GM12878 (cell line): ENCODE measurements around the gene SELENOM. TPM values are rescaled to one million over a fixed set of nuclear protein-coding genes. Genes with fewer than 3 reads are reported as not detected.

Experiments used
- ATAC-seq: fragments of 200-7000 bp; cut with Tn5 transposase; 3 replicates; pipeline ENCODE4 v1.9.1; 2020; ENCODE audit warnings: mild to moderate bottlenecking, moderate library complexity
- BruUV-seq: library from RNA; stranded (reverse); fragments of 400-500 nt; replicated peaks from 2 replicates; lab custom pipeline; 2021; lab: Mats Ljungman, UMichigan
- CTCF ChIA-PET: fragments of 300-600 bp; sonication (Branson Sonifier 250); formaldehyde crosslinking; extraction: SDS; loops from one replicate; lab custom pipeline; 2021; ENCODE audit warnings: inconsistent platforms; lab: Yijun Ruan, JAX
- POLR2A ChIA-PET: fragments of 350-600 bp; formaldehyde crosslinking; extraction: SDS; loops from one replicate; lab custom pipeline; 2021; ENCODE audit warnings: inconsistent platforms; lab: Charles Lee
- RAD21 ChIA-PET: fragments of 300-600 bp; sonication (Branson Sonifier 250); formaldehyde crosslinking; loops from one replicate; lab custom pipeline; 2023; ENCODE audit warnings: antibody characterized with exemption; ENCODE audit not compliant: unreplicated experiment; lab: Charles Lee
- SMC1A ChIA-PET: fragments of 300-600 bp; sonication (Branson Sonifier 250); formaldehyde crosslinking; loops from one replicate; lab custom pipeline; 2023; ENCODE audit not compliant: unreplicated experiment, uncharacterized antibody; lab: Charles Lee
- DNase-seq: peaks from one replicate; pipeline ENCODE4 v3.0.0-alpha.2; 2011; ENCODE audit warnings: low read depth, low spot score
- FAIRE-seq: peaks from 3 replicates; lab custom pipeline; 2011; peaks lifted over from hg19 to GRCh38; lab: Jason Lieb, UNC
- H2AFZ ChIP-seq: 2 replicates; pipeline ENCODE4 v1.6.0; 2011; ENCODE audit warnings: low read depth, low read length, control low read depth; ENCODE audit not compliant: control insufficient read depth
- H3K27ac ChIP-seq: 2 replicates; pipeline ENCODE4 v1.5.1; 2011; ENCODE audit warnings: control low read depth; ENCODE audit not compliant: control insufficient read depth, insufficient read depth
- H3K27me3 ChIP-seq, 2 experiments: replicated peaks in 1 of 2; 2 replicates each; pipeline versions ENCODE4 v1.6.0 to v1.6.1; 2011; ENCODE audit warnings: low read length in 1 of 2; ENCODE audit not compliant: control insufficient read depth in 2 of 2, insufficient read depth in 2 of 2
- H3K36me3 ChIP-seq, 2 experiments: 2 replicates each; pipeline ENCODE4 v1.5.1; 2011; ENCODE audit warnings: low read length in 1 of 2; ENCODE audit not compliant: control insufficient read depth in 2 of 2, insufficient read depth in 2 of 2
- H3K4me1 ChIP-seq: 2 replicates; pipeline ENCODE4 v1.6.1; 2011; ENCODE audit warnings: mild to moderate bottlenecking, low read length, moderate library complexity, mixed read lengths; ENCODE audit not compliant: control insufficient read depth, insufficient read depth
- H3K4me2 ChIP-seq: 2 replicates; pipeline ENCODE4 v1.6.0; 2011; ENCODE audit warnings: control low read depth; ENCODE audit not compliant: control insufficient read depth, insufficient read depth
- H3K4me3 ChIP-seq: fragments of 200-600 bp; sonication (generic); 2 replicates; pipeline ENCODE4 v1.5.1; 2016
- H3K79me2 ChIP-seq: 2 replicates; pipeline ENCODE4 v1.6.0; 2011; ENCODE audit warnings: low read length; ENCODE audit not compliant: control insufficient read depth, insufficient read depth
- H3K9ac ChIP-seq: 2 replicates; pipeline ENCODE4 v1.8.0; 2011; ENCODE audit warnings: low read length, control low read depth, mixed read lengths; ENCODE audit not compliant: control insufficient read depth, insufficient read depth
- H3K9me3 ChIP-seq: replicated peaks from 3 replicates; pipeline ENCODE4 v1.5.1; 2011; ENCODE audit warnings: mild to moderate bottlenecking, low read length; ENCODE audit not compliant: control insufficient read depth, insufficient read depth
- H4K20me1 ChIP-seq: 2 replicates; pipeline ENCODE4 v1.6.0; 2011; ENCODE audit not compliant: control insufficient read depth, insufficient read depth
- ATF7 ChIP-seq: fragments of 450-650 bp; IDR thresholded peaks from 2 replicates; pipeline ENCODE4 v1.6.1; 2016; ENCODE audit warnings: low read depth, mild to moderate bottlenecking
- DPF2 ChIP-seq: fragments of 450-650 bp; IDR thresholded peaks from 2 replicates; pipeline ENCODE4 v1.6.1; 2017; ENCODE audit warnings: mild to moderate bottlenecking
- PAX5 ChIP-seq: IDR thresholded peaks from 2 replicates; pipeline ENCODE4 v1.6.1; 2011; ENCODE audit warnings: low read depth, low read length, borderline replicate concordance
- SPI1 ChIP-seq: IDR thresholded peaks from 2 replicates; pipeline ENCODE4 v1.6.1; 2011; ENCODE audit warnings: low read depth, mild to moderate bottlenecking, low read length, moderate library complexity, borderline replicate concordance; ENCODE audit not compliant: insufficient read depth
- WGBS: methylation state at CpG from one replicate; pipeline ENCODE4 v1.1.6; 2016; ENCODE audit warnings: low lambda C conversion rate; ENCODE audit not compliant: insufficient replicate concordance, insufficient coverage; ENCODE audit errors: missing lambda C conversion rate; 5-methylcytosine and 5-hydroxymethylcytosine counted together
- in situ Hi-C: fragments of 300-500 bp; cut with MboI; formaldehyde crosslinking; loops from 9 replicates; pipeline ENCODE4 v1.14.3; 2018; ENCODE audit warnings: mixed read lengths
- intact Hi-C: fragments of 100-400 bp; cut with micrococcal nuclease; formaldehyde crosslinking; loops from one replicate; pipeline ENCODE4 v1.14.2; 2022; ENCODE audit not compliant: unreplicated experiment
- polyA plus RNA-seq, 11 experiments: library from polyadenylated mRNA; depleted of rRNA in 4 of 11; unstranded in 6 of 11; stranded (reverse) in 5 of 11; fragments of >200 nt; fragmentation: Nextera tagmentation in 4 of 11; fragmentation: Illumina TruSeq in 1 of 11; extraction: Ambion mirVana in 4 of 11; extraction: Trizol in 1 of 11; gene quantifications; 1 replicate in 1 of 11; 2 replicates in 10 of 11; pipeline versions ENCODE4 v1.2.1 to v1.2.3, GENCODE V29; 2011 to 2016; ENCODE audit warnings: inconsistent platforms in 2 of 11, missing spikeins in 2 of 11, low read depth in 1 of 11
- total RNA-seq, 4 experiments: library from RNA; depleted of rRNA in 3 of 4; stranded (reverse); fragments of >200 nt in 3 of 4; fragmentation: Illumina TruSeq in 1 of 4; extraction: Trizol in 1 of 4; gene quantifications; 2 replicates each; pipeline versions ENCODE4 v1.2.1 to v1.2.3, GENCODE V29; 2013 to 2021
- TF ChIP-seq, protein P1 (sequence below): fragments of 450-650 bp; IDR thresholded peaks from 2 replicates; pipeline ENCODE4 v1.6.1; 2017; ENCODE audit warnings: borderline replicate concordance
- TF ChIP-seq, protein P2 (sequence below): fragments of 450-650 bp; IDR thresholded peaks from 2 replicates; pipeline ENCODE4 v1.6.1; 2017; ENCODE audit warnings: mild to moderate bottlenecking, moderate library complexity
- TF ChIP-seq, protein P3 (sequence below): fragments of 450-650 bp; IDR thresholded peaks from 2 replicates; pipeline ENCODE4 v1.6.1; 2014; ENCODE audit warnings: mild to moderate bottlenecking

SELENOM gene
- total and polyA plus RNA-seq, 10 of the 15 experiments (the other 5 are each of a cell fraction or from before 2014, with no cell fraction given), result 0.80 to 8.3 (median 2.0) TPM

DNA sequence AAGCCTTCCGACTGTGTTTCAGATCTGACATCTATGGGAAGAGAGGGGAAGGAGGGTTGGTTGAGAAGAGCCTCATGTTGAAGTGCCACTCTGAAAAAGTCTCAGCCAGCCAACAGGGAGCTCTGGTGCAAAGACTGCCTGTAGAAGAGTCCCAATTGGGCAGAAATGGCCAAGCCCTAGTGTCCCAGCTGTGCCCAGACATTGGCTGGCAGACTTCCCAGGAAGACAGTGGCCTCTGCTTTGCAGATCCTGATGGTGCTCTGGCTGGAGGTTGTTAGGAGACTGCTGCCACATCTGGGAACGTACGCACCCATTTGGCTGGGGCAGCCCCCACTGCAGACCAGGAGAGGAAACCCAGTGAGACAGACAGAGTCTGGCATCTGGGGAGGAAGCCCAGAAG lies 36.2 kb upstream of the SELENOM start:
- Histone ChIP-seq H3K4me2 (no peak overlapping the region), H3K27ac (no peak overlapping the region), H3K9ac (no peak overlapping the region), H3K9me3 (no peaks in the 10 kb centered on the region), H3K4me1 (no peaks in the 10 kb centered on the region), H3K36me3 (no peaks in the 10 kb centered on the region), H2AFZ (no peak overlapping the region), H3K79me2 (no peaks in the 10 kb centered on the region), H3K27me3 (no peaks in the 10 kb centered on the region; a peak in 2 of 4 replicates), H3K4me3 (no peak overlapping the region), H4K20me1 (no peaks in the 10 kb centered on the region)
- DNase-seq (no peak), ATAC-seq (no peak), FAIRE-seq (no peak)
- WGBS, result 64% methylated on average over 3 of the region's 3 CpGs
- ChIA-PET SMC1A (no interaction called here), CTCF (no interaction called here), RAD21 (no interaction called here), POLR2A (no interaction called here)
- TF ChIP-seq, protein P1, sequence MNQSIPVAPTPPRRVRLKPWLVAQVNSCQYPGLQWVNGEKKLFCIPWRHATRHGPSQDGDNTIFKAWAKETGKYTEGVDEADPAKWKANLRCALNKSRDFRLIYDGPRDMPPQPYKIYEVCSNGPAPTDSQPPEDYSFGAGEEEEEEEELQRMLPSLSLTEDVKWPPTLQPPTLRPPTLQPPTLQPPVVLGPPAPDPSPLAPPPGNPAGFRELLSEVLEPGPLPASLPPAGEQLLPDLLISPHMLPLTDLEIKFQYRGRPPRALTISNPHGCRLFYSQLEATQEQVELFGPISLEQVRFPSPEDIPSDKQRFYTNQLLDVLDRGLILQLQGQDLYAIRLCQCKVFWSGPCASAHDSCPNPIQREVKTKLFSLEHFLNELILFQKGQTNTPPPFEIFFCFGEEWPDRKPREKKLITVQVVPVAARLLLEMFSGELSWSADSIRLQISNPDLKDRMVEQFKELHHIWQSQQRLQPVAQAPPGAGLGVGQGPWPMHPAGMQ, result no peak
- TF ChIP-seq, protein P2, sequence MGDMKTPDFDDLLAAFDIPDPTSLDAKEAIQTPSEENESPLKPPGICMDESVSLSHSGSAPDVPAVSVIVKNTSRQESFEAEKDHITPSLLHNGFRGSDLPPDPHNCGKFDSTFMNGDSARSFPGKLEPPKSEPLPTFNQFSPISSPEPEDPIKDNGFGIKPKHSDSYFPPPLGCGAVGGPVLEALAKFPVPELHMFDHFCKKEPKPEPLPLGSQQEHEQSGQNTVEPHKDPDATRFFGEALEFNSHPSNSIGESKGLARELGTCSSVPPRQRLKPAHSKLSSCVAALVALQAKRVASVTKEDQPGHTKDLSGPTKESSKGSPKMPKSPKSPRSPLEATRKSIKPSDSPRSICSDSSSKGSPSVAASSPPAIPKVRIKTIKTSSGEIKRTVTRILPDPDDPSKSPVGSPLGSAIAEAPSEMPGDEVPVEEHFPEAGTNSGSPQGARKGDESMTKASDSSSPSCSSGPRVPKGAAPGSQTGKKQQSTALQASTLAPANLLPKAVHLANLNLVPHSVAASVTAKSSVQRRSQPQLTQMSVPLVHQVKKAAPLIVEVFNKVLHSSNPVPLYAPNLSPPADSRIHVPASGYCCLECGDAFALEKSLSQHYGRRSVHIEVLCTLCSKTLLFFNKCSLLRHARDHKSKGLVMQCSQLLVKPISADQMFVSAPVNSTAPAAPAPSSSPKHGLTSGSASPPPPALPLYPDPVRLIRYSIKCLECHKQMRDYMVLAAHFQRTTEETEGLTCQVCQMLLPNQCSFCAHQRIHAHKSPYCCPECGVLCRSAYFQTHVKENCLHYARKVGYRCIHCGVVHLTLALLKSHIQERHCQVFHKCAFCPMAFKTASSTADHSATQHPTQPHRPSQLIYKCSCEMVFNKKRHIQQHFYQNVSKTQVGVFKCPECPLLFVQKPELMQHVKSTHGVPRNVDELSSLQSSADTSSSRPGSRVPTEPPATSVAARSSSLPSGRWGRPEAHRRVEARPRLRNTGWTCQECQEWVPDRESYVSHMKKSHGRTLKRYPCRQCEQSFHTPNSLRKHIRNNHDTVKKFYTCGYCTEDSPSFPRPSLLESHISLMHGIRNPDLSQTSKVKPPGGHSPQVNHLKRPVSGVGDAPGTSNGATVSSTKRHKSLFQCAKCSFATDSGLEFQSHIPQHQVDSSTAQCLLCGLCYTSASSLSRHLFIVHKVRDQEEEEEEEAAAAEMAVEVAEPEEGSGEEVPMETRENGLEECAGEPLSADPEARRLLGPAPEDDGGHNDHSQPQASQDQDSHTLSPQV, result no peak
- TF ChIP-seq, protein P3, sequence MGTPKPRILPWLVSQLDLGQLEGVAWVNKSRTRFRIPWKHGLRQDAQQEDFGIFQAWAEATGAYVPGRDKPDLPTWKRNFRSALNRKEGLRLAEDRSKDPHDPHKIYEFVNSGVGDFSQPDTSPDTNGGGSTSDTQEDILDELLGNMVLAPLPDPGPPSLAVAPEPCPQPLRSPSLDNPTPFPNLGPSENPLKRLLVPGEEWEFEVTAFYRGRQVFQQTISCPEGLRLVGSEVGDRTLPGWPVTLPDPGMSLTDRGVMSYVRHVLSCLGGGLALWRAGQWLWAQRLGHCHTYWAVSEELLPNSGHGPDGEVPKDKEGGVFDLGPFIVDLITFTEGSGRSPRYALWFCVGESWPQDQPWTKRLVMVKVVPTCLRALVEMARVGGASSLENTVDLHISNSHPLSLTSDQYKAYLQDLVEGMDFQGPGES, result no peak
- TF ChIP-seq PAX5 (no peak), ATF7 (no peak), SPI1 (no peak), DPF2 (no peak)
- in situ Hi-C loops (no loop called here), intact Hi-C loops (no loop called here)
- no TSS peak for BruUV-seq
